Stimulated activated CD4-positive, alpha-beta T cell treated with anti-CD3 and anti-CD28 coated beads, Interleukin-15, amount 100 ng/mL, for 48 hours (primary cell): ENCODE results near the gene ISYNA1.
A peak's percentile ranks its signal among the peaks of the same experiment; 100 is the strongest.

Experiments
- DNase-seq, 2 donors: peaks; one replicate each; pipeline ENCODE4 v3.0.0-alpha.2; 2020; ENCODE audit warnings: low read depth in 2 of 2

Gene ISYNA1

GRCh38 chr19:18467978-18468377, 30.0 kb upstream of the ISYNA1 start:
- no peak for DNase-seq

- DNase-seq = no peak
Observed at GRCh38 chr19:18466354-18466753, 28.4 kb upstream of the ISYNA1 start.

GRCh38 chr19:18465964-18466339, 28.0 kb upstream of the ISYNA1 start:
- no peak for DNase-seq

DNA sequence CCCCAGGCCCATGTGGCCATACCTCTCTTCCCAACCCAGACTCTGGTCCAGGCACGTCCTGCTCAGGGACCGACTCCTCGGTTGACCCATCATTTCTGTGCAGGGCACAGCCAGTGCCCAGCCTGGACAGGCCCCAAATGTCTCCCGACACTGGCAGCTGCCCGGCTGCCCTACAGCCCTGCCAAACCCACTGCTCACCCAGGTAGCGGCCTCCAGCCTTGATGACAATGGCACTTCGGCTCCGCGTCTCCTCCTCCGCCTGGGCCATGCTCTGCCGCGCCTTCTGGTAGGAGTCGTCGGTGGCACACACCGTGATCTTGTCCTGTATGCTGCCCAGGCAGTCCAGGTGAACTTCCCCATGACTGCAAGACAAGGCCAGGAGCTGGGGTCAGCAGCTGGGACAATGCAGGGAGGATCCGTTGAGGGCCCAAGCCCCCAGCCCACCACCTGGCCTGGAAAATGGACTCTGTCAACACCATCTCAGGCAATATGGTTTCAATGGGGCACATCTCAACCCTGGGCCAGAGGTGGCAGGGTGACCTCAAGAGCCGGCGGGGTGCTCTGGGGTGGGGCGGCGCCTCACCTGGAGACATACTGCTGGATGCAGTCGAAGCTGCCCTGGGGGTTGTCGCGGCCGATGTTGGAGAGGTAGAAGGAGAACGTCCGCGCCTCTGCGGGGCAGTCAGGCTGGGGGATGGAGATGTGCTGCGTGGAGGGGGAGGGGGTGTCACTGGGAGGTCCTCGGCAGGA, 27.5 kb upstream of the ISYNA1 start:
- DNase-seq = no peak

DNA sequence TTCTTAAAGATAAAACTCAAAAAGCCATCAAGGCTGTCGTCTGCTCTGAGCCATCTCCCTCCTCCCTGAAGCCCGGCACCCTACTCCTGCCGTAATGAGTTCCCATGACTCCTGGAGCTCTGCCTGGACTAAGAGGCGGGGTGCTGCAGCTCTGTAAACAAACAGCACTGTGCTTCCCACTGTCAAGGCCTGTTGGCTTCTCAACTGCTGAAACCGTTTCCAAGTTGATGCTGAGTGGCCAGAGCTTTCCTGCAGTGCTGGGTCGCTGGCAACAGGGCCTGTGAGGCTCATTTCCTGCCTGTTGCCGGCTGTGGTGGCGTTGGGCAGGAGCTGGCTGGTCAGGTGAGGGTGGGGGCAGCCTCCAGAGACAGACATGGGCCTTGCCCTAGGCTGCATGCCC, 26.7 kb upstream of the ISYNA1 start:
- DNase-seq = no peak

DNA sequence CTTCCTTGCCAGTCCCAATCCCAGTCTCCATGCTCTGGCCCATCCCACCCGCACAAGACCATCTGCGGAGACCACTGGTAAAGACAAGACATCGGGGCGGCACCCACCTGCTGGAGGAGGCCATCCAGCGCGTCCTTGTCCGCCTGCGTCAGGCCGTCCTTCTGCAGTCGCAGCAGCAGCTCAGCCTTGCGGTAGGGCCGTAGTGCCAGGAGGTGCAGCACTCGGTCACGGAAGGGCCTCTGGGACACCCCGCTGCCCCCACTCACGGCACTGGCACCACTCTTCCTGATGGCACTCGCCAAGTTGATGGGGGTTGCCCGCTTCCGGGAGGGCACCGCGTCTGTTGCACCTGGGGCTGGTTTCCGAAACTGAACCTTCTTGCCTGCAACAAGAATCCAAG, 23.5 kb upstream of the ISYNA1 start:
- no peak for DNase-seq

DNA sequence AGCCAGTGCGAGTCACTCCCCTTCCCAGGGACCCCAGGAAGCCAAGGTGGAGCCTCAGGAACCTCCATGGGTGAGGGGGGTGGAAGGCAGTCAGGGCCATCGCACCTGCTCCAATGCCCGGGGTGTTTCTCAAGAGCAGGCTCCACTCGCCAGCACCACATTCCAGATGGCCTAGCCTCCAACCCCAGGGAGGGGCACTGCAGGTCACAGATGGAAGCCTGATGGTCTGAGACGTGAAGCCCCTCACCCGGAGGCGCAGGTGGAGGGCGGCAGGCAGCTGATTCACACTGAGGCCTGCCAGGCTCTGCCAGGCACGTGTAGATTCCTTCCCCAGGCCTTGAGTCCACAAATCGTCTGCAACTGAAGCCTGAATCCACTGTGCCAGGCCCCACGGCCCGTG, 23.0 kb upstream of the ISYNA1 start:
- DNase-seq = no peak

- DNase-seq = no peak
Observed at GRCh38 chr19:18457483-18458331, 19.8 kb upstream of the ISYNA1 start.

- DNase-seq = no peak
Observed at GRCh38 chr19:18456974-18457373, 19.0 kb upstream of the ISYNA1 start.

DNA sequence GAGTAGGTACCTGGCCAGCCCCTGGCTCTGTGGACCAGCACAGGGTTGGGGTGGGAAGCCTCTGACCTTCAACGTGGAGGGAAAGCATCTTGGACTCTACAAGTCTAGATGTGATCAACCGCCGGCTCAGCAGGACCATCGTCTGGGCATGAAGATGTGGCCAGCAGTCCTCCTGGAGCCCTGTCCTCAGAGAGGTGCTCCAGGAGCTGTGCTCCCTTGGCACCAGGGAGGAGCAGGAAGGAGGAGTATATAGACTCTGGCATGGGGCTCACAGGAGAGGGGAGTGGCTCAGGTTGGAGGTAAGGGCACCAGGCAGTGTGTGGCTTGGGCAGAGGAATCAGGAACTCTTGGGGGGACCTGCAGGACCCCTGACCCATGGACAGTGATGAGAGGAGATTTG, 18.3 kb upstream of the ISYNA1 start:
- DNase-seq = no peak

DNA sequence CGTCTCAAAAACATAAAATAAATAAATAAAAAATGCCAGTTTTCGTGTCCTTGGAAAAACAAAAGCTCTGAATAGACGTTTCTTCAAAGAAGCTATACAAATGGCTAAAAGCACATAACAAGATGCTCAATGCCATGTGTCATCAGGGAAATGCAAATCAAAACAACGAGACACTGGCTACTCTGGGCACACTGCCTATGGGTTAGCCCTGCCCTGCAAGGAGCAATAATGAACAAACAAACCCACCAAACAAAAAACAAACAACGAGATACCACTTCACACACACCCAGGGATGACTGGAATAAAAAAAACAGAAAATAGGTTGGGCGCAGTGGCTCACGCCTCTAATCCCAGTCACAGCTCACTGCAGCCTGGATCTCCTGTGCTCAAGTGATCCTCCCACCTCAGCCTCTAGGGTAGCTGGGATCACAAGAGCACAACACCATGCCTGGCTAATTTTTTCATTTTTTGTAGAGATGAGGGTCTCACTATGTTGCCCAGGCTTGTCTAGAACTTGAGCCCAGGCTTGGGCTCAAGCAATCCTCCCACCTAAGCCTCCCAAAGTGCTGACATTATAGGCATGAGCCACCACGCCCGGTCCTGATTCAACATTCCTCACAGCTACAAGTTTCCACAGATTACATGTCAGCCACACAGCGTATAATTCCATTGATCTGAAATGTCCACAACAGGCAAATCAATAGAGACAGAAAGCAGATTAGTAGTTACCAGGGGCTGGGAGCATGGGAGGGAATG, 15.5 kb upstream of the ISYNA1 start:
- DNase-seq = no peak

- no peak for DNase-seq
Observed at GRCh38 chr19:18452386-18452785, 14.5 kb upstream of the ISYNA1 start.

GRCh38 chr19:18450931-18451836, 13.3 kb upstream of the ISYNA1 start:
- DNase-seq = peak; percentile 68 to 81

- DNase-seq = no peak
Observed at GRCh38 chr19:18450021-18450930, 12.3 kb upstream of the ISYNA1 start.

GRCh38 chr19:18449552-18449951, 11.6 kb upstream of the ISYNA1 start:
- DNase-seq = no peak

- DNase-seq = no peak
Observed at GRCh38 chr19:18446811-18447359, 9.0 kb upstream of the ISYNA1 start.

GRCh38 chr19:18446145-18446810, 8.3 kb upstream of the ISYNA1 start:
- no peak for DNase-seq

- no peak for DNase-seq
Observed at GRCh38 chr19:18445262-18445948, 7.5 kb upstream of the ISYNA1 start.

DNA sequence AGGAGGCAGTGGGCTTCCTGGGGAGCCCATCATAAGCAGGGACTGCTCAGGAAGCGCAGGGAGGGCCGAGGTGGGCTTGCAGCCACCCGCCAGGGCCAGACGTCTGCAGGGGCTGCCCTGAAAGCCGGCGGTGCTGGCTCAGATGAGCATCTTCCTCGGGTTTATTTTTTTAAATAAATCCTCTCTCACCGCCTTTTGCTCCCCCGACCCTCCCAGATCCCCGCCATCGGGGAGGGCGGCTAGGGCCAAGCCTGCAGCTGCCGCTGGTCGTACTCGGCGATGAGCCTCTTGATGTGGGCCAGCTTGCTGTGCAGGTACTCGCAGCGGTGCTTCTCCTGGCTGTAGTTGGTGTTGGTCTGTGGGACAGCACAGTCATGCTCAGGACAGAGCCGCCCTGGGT, 6.6 kb upstream of the ISYNA1 start:
- DNase-seq = no peak
